GM12878 (cell line): ENCODE measurements around the gene CRTC2. TPM values are rescaled to one million over a fixed set of nuclear protein-coding genes. Genes with fewer than 3 reads are reported as not detected.

Experiments used
- ATAC-seq: fragments of 200-7000 bp; cut with Tn5 transposase; 3 replicates; pipeline ENCODE4 v1.9.1; 2020; ENCODE audit warnings: mild to moderate bottlenecking, moderate library complexity
- BruUV-seq: library from RNA; stranded (reverse); fragments of 400-500 nt; replicated peaks from 2 replicates; lab custom pipeline; 2021; lab: Mats Ljungman, UMichigan
- CTCF ChIA-PET: fragments of 300-600 bp; sonication (Branson Sonifier 250); formaldehyde crosslinking; extraction: SDS; loops from one replicate; lab custom pipeline; 2021; ENCODE audit warnings: inconsistent platforms; lab: Yijun Ruan, JAX
- POLR2A ChIA-PET: fragments of 350-600 bp; formaldehyde crosslinking; extraction: SDS; loops from one replicate; lab custom pipeline; 2021; ENCODE audit warnings: inconsistent platforms; lab: Charles Lee
- RAD21 ChIA-PET: fragments of 300-600 bp; sonication (Branson Sonifier 250); formaldehyde crosslinking; loops from one replicate; lab custom pipeline; 2023; ENCODE audit warnings: antibody characterized with exemption; ENCODE audit not compliant: unreplicated experiment; lab: Charles Lee
- SMC1A ChIA-PET: fragments of 300-600 bp; sonication (Branson Sonifier 250); formaldehyde crosslinking; loops from one replicate; lab custom pipeline; 2023; ENCODE audit not compliant: unreplicated experiment, uncharacterized antibody; lab: Charles Lee
- DNase-seq: peaks from one replicate; pipeline ENCODE4 v3.0.0-alpha.2; 2011; ENCODE audit warnings: low read depth, low spot score
- FAIRE-seq: peaks from 3 replicates; lab custom pipeline; 2011; peaks lifted over from hg19 to GRCh38; lab: Jason Lieb, UNC
- H2AFZ ChIP-seq: 2 replicates; pipeline ENCODE4 v1.6.0; 2011; ENCODE audit warnings: low read depth, low read length, control low read depth; ENCODE audit not compliant: control insufficient read depth
- H3K27ac ChIP-seq: 2 replicates; pipeline ENCODE4 v1.5.1; 2011; ENCODE audit warnings: control low read depth; ENCODE audit not compliant: control insufficient read depth, insufficient read depth
- H3K27me3 ChIP-seq, 2 experiments: replicated peaks in 1 of 2; 2 replicates each; pipeline versions ENCODE4 v1.6.0 to v1.6.1; 2011; ENCODE audit warnings: low read length in 1 of 2; ENCODE audit not compliant: control insufficient read depth in 2 of 2, insufficient read depth in 2 of 2
- H3K36me3 ChIP-seq, 2 experiments: 2 replicates each; pipeline ENCODE4 v1.5.1; 2011; ENCODE audit warnings: low read length in 1 of 2; ENCODE audit not compliant: control insufficient read depth in 2 of 2, insufficient read depth in 2 of 2
- H3K4me1 ChIP-seq: 2 replicates; pipeline ENCODE4 v1.6.1; 2011; ENCODE audit warnings: mild to moderate bottlenecking, low read length, moderate library complexity, mixed read lengths; ENCODE audit not compliant: control insufficient read depth, insufficient read depth
- H3K4me2 ChIP-seq: 2 replicates; pipeline ENCODE4 v1.6.0; 2011; ENCODE audit warnings: control low read depth; ENCODE audit not compliant: control insufficient read depth, insufficient read depth
- H3K4me3 ChIP-seq: fragments of 200-600 bp; sonication (generic); 2 replicates; pipeline ENCODE4 v1.5.1; 2016
- H3K79me2 ChIP-seq: 2 replicates; pipeline ENCODE4 v1.6.0; 2011; ENCODE audit warnings: low read length; ENCODE audit not compliant: control insufficient read depth, insufficient read depth
- H3K9ac ChIP-seq: 2 replicates; pipeline ENCODE4 v1.8.0; 2011; ENCODE audit warnings: low read length, control low read depth, mixed read lengths; ENCODE audit not compliant: control insufficient read depth, insufficient read depth
- H3K9me3 ChIP-seq: replicated peaks from 3 replicates; pipeline ENCODE4 v1.5.1; 2011; ENCODE audit warnings: mild to moderate bottlenecking, low read length; ENCODE audit not compliant: control insufficient read depth, insufficient read depth
- H4K20me1 ChIP-seq: 2 replicates; pipeline ENCODE4 v1.6.0; 2011; ENCODE audit not compliant: control insufficient read depth, insufficient read depth
- ASH2L ChIP-seq: fragments of 300-600, 200-600 bp; sonication (generic); IDR thresholded peaks from 2 replicates; pipeline ENCODE4 v1.6.1; 2017; ENCODE audit warnings: low read depth, mild to moderate bottlenecking, borderline replicate concordance
- BACH1 ChIP-seq: fragments of 450-650 bp; IDR thresholded peaks from 2 replicates; pipeline ENCODE4 v1.6.1; 2017; ENCODE audit warnings: mild to moderate bottlenecking, borderline replicate concordance
- BCL11A ChIP-seq: IDR thresholded peaks from 2 replicates; pipeline ENCODE4 v1.6.1; 2011; ENCODE audit warnings: low read depth, low read length
- CREB1 ChIP-seq: IDR thresholded peaks from 2 replicates; pipeline ENCODE4 v1.6.1; 2012; ENCODE audit warnings: low read depth, mild to moderate bottlenecking, inconsistent platforms
- GATAD2B ChIP-seq: fragments of 450-650 bp; conservative IDR thresholded peaks from 2 replicates; pipeline ENCODE4 v1.6.1; 2017; ENCODE audit warnings: low read depth, mild to moderate bottlenecking, moderate library complexity
- HDAC2 ChIP-seq: fragments of 200-600 bp; sonication (generic); IDR thresholded peaks from 2 replicates; pipeline ENCODE4 v1.6.1; 2017
- IKZF1 ChIP-seq: fragments of 450-650 bp; conservative IDR thresholded peaks from 2 replicates; pipeline ENCODE4 v1.6.1; 2017; ENCODE audit warnings: antibody characterized with exemption, mild to moderate bottlenecking
- IKZF2 ChIP-seq, 2 experiments: fragments of 450-650 bp; IDR thresholded peaks; 2 replicates each; pipeline ENCODE4 v1.6.1; 2017; ENCODE audit warnings: mild to moderate bottlenecking in 2 of 2, moderate library complexity in 2 of 2
- LARP7 ChIP-seq: fragments of 450-650 bp; IDR thresholded peaks from 2 replicates; pipeline ENCODE4 v1.6.1; 2017; ENCODE audit warnings: mild to moderate bottlenecking
- MTA2 ChIP-seq: fragments of 450-650 bp; IDR thresholded peaks from 2 replicates; pipeline ENCODE4 v1.6.1; 2016; ENCODE audit warnings: low read depth, mild to moderate bottlenecking, moderate library complexity
- POLR2AphosphoS5 ChIP-seq: IDR thresholded peaks from 2 replicates; pipeline ENCODE4 v1.6.1; 2011; ENCODE audit warnings: mild to moderate bottlenecking, low read length, inconsistent platforms
- SPI1 ChIP-seq: IDR thresholded peaks from 2 replicates; pipeline ENCODE4 v1.6.1; 2011; ENCODE audit warnings: low read depth, mild to moderate bottlenecking, low read length, moderate library complexity, borderline replicate concordance; ENCODE audit not compliant: insufficient read depth
- WGBS: methylation state at CpG from one replicate; pipeline ENCODE4 v1.1.6; 2016; ENCODE audit warnings: low lambda C conversion rate; ENCODE audit not compliant: insufficient replicate concordance, insufficient coverage; ENCODE audit errors: missing lambda C conversion rate; 5-methylcytosine and 5-hydroxymethylcytosine counted together
- in situ Hi-C: fragments of 300-500 bp; cut with MboI; formaldehyde crosslinking; loops from 9 replicates; pipeline ENCODE4 v1.14.3; 2018; ENCODE audit warnings: mixed read lengths
- intact Hi-C: fragments of 100-400 bp; cut with micrococcal nuclease; formaldehyde crosslinking; loops from one replicate; pipeline ENCODE4 v1.14.2; 2022; ENCODE audit not compliant: unreplicated experiment
- polyA plus RNA-seq, 11 experiments: library from polyadenylated mRNA; depleted of rRNA in 4 of 11; unstranded in 6 of 11; stranded (reverse) in 5 of 11; fragments of >200 nt; fragmentation: Nextera tagmentation in 4 of 11; fragmentation: Illumina TruSeq in 1 of 11; extraction: Ambion mirVana in 4 of 11; extraction: Trizol in 1 of 11; gene quantifications; 1 replicate in 1 of 11; 2 replicates in 10 of 11; pipeline versions ENCODE4 v1.2.1 to v1.2.3, GENCODE V29; 2011 to 2016; ENCODE audit warnings: inconsistent platforms in 2 of 11, missing spikeins in 2 of 11, low read depth in 1 of 11
- total RNA-seq, 4 experiments: library from RNA; depleted of rRNA in 3 of 4; stranded (reverse); fragments of >200 nt in 3 of 4; fragmentation: Illumina TruSeq in 1 of 4; extraction: Trizol in 1 of 4; gene quantifications; 2 replicates each; pipeline versions ENCODE4 v1.2.1 to v1.2.3, GENCODE V29; 2013 to 2021

CRTC2 gene
- total and polyA plus RNA-seq, 10 of the 15 experiments (the other 5 are each of a cell fraction or from before 2014, with no cell fraction given) = 5.1 to 57.9 (median 32.7) TPM

GRCh38 chr1:153995202-153995601 is 36.8 kb upstream of the CRTC2 start (continued):
- TF ChIP-seq SPI1 (no peak), MTA2 (no peak), HDAC2 (no peak), IKZF2 (IDR thresholded peaks at IDR 0.05) (no peak), LARP7 (no peak), IKZF1 (no peak), GATAD2B (no peak), POLR2AphosphoS5 (no peak), BACH1 (no peak), BCL11A (no peak)
- TF ChIP-seq, all 136 proteins: peak for 0

GRCh38 chr1:153991806-153992205 is 33.4 kb upstream of the CRTC2 start:
- ATAC-seq (no peak), FAIRE-seq (no peak), DNase-seq (no peak)
- H3K9ac ChIP-seq = peak overlapping the region; percentile 98
- H3K27me3 ChIP-seq = no peaks in the 10 kb centered on the region
- ChIA-PET CTCF (interaction anchor here (1.4 kb wide), 1 partner anchor 481 kb away, joined by 3 read pairs; no protein-coding TSS in a partner anchor), SMC1A (interaction anchor here (1.1 to 1.5 kb wide), 4 partner anchors 17 to 227 kb away, joined by 3 to 5 read pairs (median 4); no protein-coding TSS in a partner anchor), POLR2A (interaction anchor here (0.6 to 3.8 kb wide), 7 partner anchors 8 to 199 kb away, joined by 3 to 26 read pairs (median 3); partner anchors contain the start of gene JTB), RAD21 (interaction anchor here (1.4 to 2.3 kb wide), 2 partner anchors 13 to 25 kb away, joined by 3 to 10 read pairs; partner anchors contain the start of gene CREB3L4)
- H3K9me3 ChIP-seq = no peaks in the 10 kb centered on the region
- H3K79me2 ChIP-seq = peaks cover 25% of the 10 kb centered on the region
- H3K4me2 ChIP-seq = peak overlapping the region; percentile 89
- no peak overlapping the region for H2AFZ ChIP-seq
- in situ Hi-C loops = loop anchor here (5.0 to 10.0 kb wide), 2 partner anchors 280 to 487 kb away; partner anchors contain the start of gene HAX1
- H4K20me1 ChIP-seq = no peaks in the 10 kb centered on the region
- H3K4me1 ChIP-seq = peaks cover 9% of the 10 kb centered on the region
- TF ChIP-seq ASH2L (no peak), CREB1 (0 out of 2 replicates have a peak, but pooled peaks have one; percentile 4)
- intact Hi-C loops = loop anchor here (2.0 to 5.0 kb wide), 2 partner anchors 190 to 281 kb away; partner anchors contain the start of gene HAX1
- no TSS peak for BruUV-seq
- peaks cover 0 to 16% of the 10 kb centered on the region in 2 experiments; a peak in 3 of 4 replicates for H3K36me3 ChIP-seq
- H3K4me3 ChIP-seq = peak overlapping the region; percentile 86
- WGBS = 68% methylated on average over 2 of the region's 2 CpGs
- H3K27ac ChIP-seq = peak overlapping the region; percentile 96
